ENCODE data around the gene GTF2F1.
"Not testable (repeated sequence)": the region's sequence is repeated elsewhere in the genome, so short reads cannot be mapped to it uniquely, and the experiment has no call there.

Gene GTF2F1

GRCh38 chr19:6383188-6383587 is 9.8 kb downstream of the GTF2F1 start:
- DNase-seq = no peak

- no peak for DNase-seq
Measured at GRCh38 chr19:6381030-6381750, 11.8 kb downstream of the GTF2F1 start.

GRCh38 chr19:6379744-6380143 is 13.2 kb downstream of the GTF2F1 start:
- no peak for DNase-seq

GRCh38 chr19:6378486-6378885 is 14.5 kb downstream of the GTF2F1 start:
- no peak for DNase-seq

- no peak for DNase-seq
Measured at GRCh38 chr19:6378041-6378440, 14.9 kb downstream of the GTF2F1 start.

- DNase-seq = no peak
Measured at GRCh38 chr19:6376512-6377190, 16.3 kb downstream of the GTF2F1 start.

- no peak for DNase-seq
Measured at GRCh38 chr19:6375411-6376010, 17.5 kb downstream of the GTF2F1 start, which contains the start of gene PSPN. TSS of gene PSPN (minus strand) at chr19:6375933. CDS start at chr19:6375849, 84 bp downstream.

- no peak for DNase-seq
Measured at GRCh38 chr19:6374711-6375410, 18.1 kb downstream of the GTF2F1 start.

GRCh38 chr19:6374161-6374709 is 18.7 kb downstream of the GTF2F1 start:
- DNase-seq = no peak

GRCh38 chr19:6373813-6374108 is 19.2 kb downstream of the GTF2F1 start:
- DNase-seq = no peak

GRCh38 chr19:6373096-6373812 is 19.7 kb downstream of the GTF2F1 start:
- DNase-seq = peak; percentile 100

- peak; percentile 95 to 97 for DNase-seq
Measured at GRCh38 chr19:6372594-6373095, 20.3 kb downstream of the GTF2F1 start, which contains the start of gene ALKBH7. TSS of gene ALKBH7 (plus strand) at chr19:6372794. CDS start at chr19:6372821, 27 bp downstream.

GRCh38 chr19:6364353-6364752 is 28.6 kb downstream of the GTF2F1 start:
- no peak for DNase-seq

- peak; percentile 25 to 37 for DNase-seq
Measured at GRCh38 chr19:6362351-6362801, 30.6 kb downstream of the GTF2F1 start.

GRCh38 chr19:6362027-6362350 is 31.0 kb downstream of the GTF2F1 start:
- peak in 1 of 2 experiments; percentile 23 for DNase-seq

- DNase-seq = not testable (repeated sequence)
Measured at GRCh38 chr19:6360857-6361216, 32.1 kb downstream of the GTF2F1 start.

GRCh38 chr19:6360445-6360844 is 32.5 kb downstream of the GTF2F1 start:
- DNase-seq = not testable (repeated sequence)

GRCh38 chr19:6359568-6360341 is 33.2 kb downstream of the GTF2F1 start:
- DNase-seq = no peak

- no peak for DNase-seq
Measured at GRCh38 chr19:6358003-6358402, 35.0 kb downstream of the GTF2F1 start.

- DNase-seq = no peak
Measured at GRCh38 chr19:6357174-6357573, 35.8 kb downstream of the GTF2F1 start.

- DNase-seq = not testable (repeated sequence)
Measured at GRCh38 chr19:6355321-6356040, 37.5 kb downstream of the GTF2F1 start.
